Astrocyte of the cerebellum (primary cell): ENCODE results near the gene ANO7.

Source experiments
- DNase-seq: peaks from one replicate; pipeline ENCODE4 v3.0.0-alpha.2; 2011; ENCODE audit warnings: low read depth
- H3K4me3 ChIP-seq: 2 replicates; pipeline ENCODE4 v1.5.1; 2011; ENCODE audit warnings: mild to moderate bottlenecking, low read depth, low read length, moderate library complexity
- CTCF ChIP-seq: IDR thresholded peaks from 2 replicates; pipeline ENCODE4 v1.5.1; 2012; ENCODE audit warnings: low read length, low read depth, moderate library complexity, mild to moderate bottlenecking; ENCODE audit errors: missing control alignments
- in situ Hi-C: cut with HindIII; loops from 2 replicates; pipeline ENCODE4 v1.10.0; 2017; ENCODE audit warnings: low sequenced_read_pairs

The ANO7 gene

GRCh38 chr2:241187918-241188234 lies 601 bp upstream of the ANO7 start:
- in situ Hi-C loops = no loop called here
- no peak for DNase-seq
- TF ChIP-seq CTCF = no peak
- no peak overlapping the region for H3K4me3 ChIP-seq

- no peak overlapping the region for H3K4me3 ChIP-seq
- TF ChIP-seq CTCF = no peak
- no peak for DNase-seq
- in situ Hi-C loops = no loop called here
Measured at GRCh38 chr2:241189093-241189855, 797 bp downstream of the ANO7 start.

- H3K4me3 ChIP-seq = no peak overlapping the region
- in situ Hi-C loops = no loop called here
- no peak for TF ChIP-seq CTCF
- DNase-seq = no peak
Measured at GRCh38 chr2:241189856-241190201, 1.4 kb downstream of the ANO7 start.

GRCh38 chr2:241190291-241190981 lies 2.0 kb downstream of the ANO7 start:
- no peak overlapping the region for H3K4me3 ChIP-seq
- in situ Hi-C loops = no loop called here
- no peak for DNase-seq
- no peak for TF ChIP-seq CTCF

- no peak for TF ChIP-seq CTCF
- no peak for DNase-seq
- in situ Hi-C loops = no loop called here
- H3K4me3 ChIP-seq = no peak overlapping the region
Measured at GRCh38 chr2:241191081-241191480, 2.6 kb downstream of the ANO7 start.

GRCh38 chr2:241193271-241193670 lies 4.8 kb downstream of the ANO7 start:
- in situ Hi-C loops = no loop called here
- no peak for DNase-seq
- H3K4me3 ChIP-seq = no peak overlapping the region
- TF ChIP-seq CTCF = no peak
